Measurements from ENCODE around the gene UBE2V1. TPM values are rescaled to one million over a fixed set of nuclear protein-coding genes. Genes with fewer than 3 reads are reported as not detected.
"Not testable (repeated sequence)": the region's sequence is repeated elsewhere in the genome, so short reads cannot be mapped to it uniquely, and the experiment has no call there.

UBE2V1 gene
- total and polyA plus RNA-seq, 2 experiments from 2014 or later, result 64.0 to 112 TPM

DNA sequence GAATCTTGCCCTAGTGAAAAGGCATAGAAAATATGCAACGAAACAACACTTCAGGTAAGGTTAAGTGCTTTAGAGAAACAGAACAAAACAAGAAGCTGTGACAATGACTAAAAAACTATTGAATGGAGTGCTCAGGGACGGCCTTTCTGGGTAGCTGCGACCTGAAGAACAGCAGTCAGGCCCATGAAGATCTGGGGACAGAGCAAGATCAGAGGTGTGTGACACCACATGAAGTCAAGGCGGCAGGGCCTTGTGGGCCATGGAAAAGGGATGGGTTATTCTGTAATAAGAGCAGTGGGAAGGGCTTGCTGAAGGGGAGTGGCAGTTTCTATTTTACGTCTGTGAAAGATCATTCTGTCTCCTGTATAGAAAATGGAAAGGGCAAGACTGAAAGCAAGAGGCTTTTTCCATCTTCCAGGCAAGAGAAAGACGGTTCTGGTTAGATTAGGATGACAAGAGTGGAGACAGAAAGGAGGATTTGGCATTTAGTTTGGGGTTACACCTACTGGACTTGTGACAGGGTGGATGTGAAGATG lies 5.1 kb downstream of the UBE2V1 start:
- H3K79me2 ChIP-seq, result peaks cover 100% of the 10 kb centered on the region
- H3K4me3 ChIP-seq, result no peak overlapping the region
- no peaks in the 10 kb centered on the region for H3K27me3 ChIP-seq
- H3K36me3 ChIP-seq (replicated peaks; ENCODE audit: insufficient read depth, low read depth), result no peaks in the 10 kb centered on the region
- H3K4me2 ChIP-seq, result peak overlapping the region; percentile 23
- H4K20me1 ChIP-seq (ENCODE audit: insufficient read depth, poor library complexity, severe bottlenecking), result peaks cover 82% of the 10 kb centered on the region
- H3K27ac ChIP-seq, result peak overlapping the region; percentile 56
- H3K4me1 ChIP-seq (ENCODE audit: insufficient read depth), result peaks cover 48% of the 10 kb centered on the region
- TF ChIP-seq EZH2phosphoT487 (IDR thresholded peaks at IDR 0.05; ENCODE audit: low read depth, severe bottlenecking, unreplicated experiment), result no peak
- TF ChIP-seq, protein P1, sequence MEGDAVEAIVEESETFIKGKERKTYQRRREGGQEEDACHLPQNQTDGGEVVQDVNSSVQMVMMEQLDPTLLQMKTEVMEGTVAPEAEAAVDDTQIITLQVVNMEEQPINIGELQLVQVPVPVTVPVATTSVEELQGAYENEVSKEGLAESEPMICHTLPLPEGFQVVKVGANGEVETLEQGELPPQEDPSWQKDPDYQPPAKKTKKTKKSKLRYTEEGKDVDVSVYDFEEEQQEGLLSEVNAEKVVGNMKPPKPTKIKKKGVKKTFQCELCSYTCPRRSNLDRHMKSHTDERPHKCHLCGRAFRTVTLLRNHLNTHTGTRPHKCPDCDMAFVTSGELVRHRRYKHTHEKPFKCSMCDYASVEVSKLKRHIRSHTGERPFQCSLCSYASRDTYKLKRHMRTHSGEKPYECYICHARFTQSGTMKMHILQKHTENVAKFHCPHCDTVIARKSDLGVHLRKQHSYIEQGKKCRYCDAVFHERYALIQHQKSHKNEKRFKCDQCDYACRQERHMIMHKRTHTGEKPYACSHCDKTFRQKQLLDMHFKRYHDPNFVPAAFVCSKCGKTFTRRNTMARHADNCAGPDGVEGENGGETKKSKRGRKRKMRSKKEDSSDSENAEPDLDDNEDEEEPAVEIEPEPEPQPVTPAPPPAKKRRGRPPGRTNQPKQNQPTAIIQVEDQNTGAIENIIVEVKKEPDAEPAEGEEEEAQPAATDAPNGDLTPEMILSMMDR (IDR thresholded peaks at IDR 0.05; ENCODE audit: poor library complexity), result no peak
- TF ChIP-seq EZH2 (IDR thresholded peaks at IDR 0.05; ENCODE audit: borderline replicate concordance), result no peak
- DNase-seq (ENCODE audit: low spot score), result no peak
- H2AFZ ChIP-seq, result no peak overlapping the region
- H3K9me2 ChIP-seq (replicated peaks; ENCODE audit: insufficient read depth), result no peaks in the 10 kb centered on the region
- no peaks in the 10 kb centered on the region for H3K9me3 ChIP-seq (ENCODE audit: low read depth)
- 74% methylated on average over 6 of the region's 6 CpGs for WGBS (ENCODE audit: low lambda C conversion rate, missing lambda C conversion rate)

DNA sequence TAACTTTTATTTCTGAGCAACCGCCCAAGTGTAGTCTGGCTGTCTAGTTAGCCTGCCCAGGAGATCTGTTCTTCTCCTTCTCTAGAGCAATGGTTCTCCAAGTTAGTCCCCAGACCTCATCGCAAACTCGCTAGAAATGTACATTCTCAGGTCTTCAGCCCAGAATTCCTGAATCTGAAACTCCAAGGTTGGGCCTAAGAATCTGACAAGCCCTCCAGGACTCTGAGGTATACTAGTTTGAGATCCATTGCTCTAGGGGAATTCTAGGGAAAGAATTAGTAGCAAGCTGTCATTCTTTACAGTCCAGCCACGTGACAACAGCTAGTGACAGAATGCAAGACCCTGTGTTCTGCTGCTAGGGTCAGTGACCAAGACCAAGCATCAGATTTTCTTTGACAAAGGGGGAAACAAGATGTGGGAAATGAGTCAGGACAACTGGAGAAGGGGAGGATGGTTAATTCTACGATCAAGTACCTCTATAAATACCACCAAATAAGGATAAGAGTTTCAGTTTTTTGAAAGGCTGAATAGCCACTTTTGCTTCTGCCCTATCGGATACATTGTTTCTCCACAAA lies 5.8 kb downstream of the UBE2V1 start:
- Histone ChIP-seq H3K27ac (peak overlapping the region; percentile 49), H3K4me2 (no peak overlapping the region), H3K4me3 (no peak overlapping the region), H3K9me2 (replicated peaks; ENCODE audit: insufficient read depth) (no peaks in the 10 kb centered on the region), H3K27me3 (no peaks in the 10 kb centered on the region), H3K9me3 (ENCODE audit: low read depth) (no peaks in the 10 kb centered on the region), H3K79me2 (peaks cover 100% of the 10 kb centered on the region), H4K20me1 (ENCODE audit: insufficient read depth, poor library complexity, severe bottlenecking) (peaks cover 89% of the 10 kb centered on the region), H3K36me3 (replicated peaks; ENCODE audit: insufficient read depth, low read depth) (no peaks in the 10 kb centered on the region), H2AFZ (no peak overlapping the region), H3K4me1 (ENCODE audit: insufficient read depth) (peaks cover 49% of the 10 kb centered on the region)
- TF ChIP-seq, protein P1 (IDR thresholded peaks at IDR 0.05; ENCODE audit: poor library complexity), result no peak
- no peak for TF ChIP-seq EZH2 (IDR thresholded peaks at IDR 0.05; ENCODE audit: borderline replicate concordance)
- no peak for TF ChIP-seq EZH2phosphoT487 (IDR thresholded peaks at IDR 0.05; ENCODE audit: low read depth, severe bottlenecking, unreplicated experiment)
- DNase-seq (ENCODE audit: low spot score), result no peak
- WGBS (ENCODE audit: low lambda C conversion rate, missing lambda C conversion rate), result 89% methylated on average over 6 of the region's 6 CpGs

DNA sequence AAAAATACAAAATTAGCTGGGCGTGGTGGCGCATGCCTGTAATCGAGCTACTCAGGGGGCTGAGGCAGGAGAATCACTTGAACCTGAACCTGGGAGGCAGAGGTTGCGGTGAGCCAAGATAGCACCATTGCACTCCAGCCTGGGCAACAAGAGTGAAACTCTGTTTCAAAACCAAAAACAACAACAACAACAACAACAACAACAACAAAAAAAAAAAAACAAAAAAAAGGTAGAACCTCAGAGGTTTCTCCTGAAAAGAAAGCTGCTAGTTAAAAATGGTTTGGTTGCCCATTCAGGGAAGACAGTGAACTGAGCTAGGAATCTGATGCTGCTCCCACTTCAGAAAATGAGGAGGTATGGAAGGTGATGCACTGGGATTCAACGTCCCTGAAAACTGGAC lies 6.3 kb downstream of the UBE2V1 start:
- not testable (repeated sequence) for H3K4me2 ChIP-seq; H3K4me3 ChIP-seq; H2AFZ ChIP-seq; H3K27ac ChIP-seq; H3K9me3 ChIP-seq (ENCODE audit: low read depth); DNase-seq (ENCODE audit: low spot score); H3K9me2 ChIP-seq (replicated peaks; ENCODE audit: insufficient read depth); H3K36me3 ChIP-seq (replicated peaks; ENCODE audit: insufficient read depth, low read depth); H3K27me3 ChIP-seq
- Histone ChIP-seq H4K20me1 (ENCODE audit: insufficient read depth, poor library complexity, severe bottlenecking) (peaks cover 90% of the 10 kb centered on the region), H3K4me1 (ENCODE audit: insufficient read depth) (peaks cover 48% of the 10 kb centered on the region), H3K79me2 (peaks cover 100% of the 10 kb centered on the region)
- 89% methylated on average over 5 of the region's 5 CpGs for WGBS (ENCODE audit: low lambda C conversion rate, missing lambda C conversion rate)

DNA sequence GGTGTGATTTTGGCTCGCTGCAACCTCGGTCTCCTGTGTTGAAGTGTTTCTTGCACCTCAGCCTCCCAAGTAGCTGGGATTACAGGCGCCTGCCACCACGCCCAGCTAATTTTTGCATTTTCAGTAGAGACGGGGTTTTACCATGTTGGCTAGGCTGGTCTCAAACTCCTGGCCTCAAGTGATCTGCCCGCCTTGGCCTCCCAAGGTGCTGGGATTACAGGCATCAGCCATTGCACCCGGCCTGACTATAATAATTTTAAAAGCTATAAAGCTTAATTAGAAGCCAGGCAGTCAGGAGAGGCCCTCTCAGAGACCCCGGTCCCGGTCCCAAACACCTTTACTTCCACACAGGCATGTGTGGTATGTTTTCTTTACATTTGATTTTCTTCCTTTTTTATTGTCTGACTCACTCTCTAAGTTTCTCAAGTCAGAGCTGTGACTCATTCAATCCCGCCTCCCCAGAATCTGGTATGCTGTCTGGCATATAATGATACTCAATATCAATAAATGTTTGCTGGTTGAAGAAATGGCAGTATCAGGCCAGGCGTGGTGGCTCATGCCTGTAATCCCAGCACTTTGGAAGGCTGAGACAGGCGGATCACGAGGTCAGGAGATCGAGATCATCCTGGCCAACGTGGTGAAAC lies 9.4 kb downstream of the UBE2V1 start:
- H3K36me3 ChIP-seq (replicated peaks; ENCODE audit: insufficient read depth, low read depth); H2AFZ ChIP-seq; H3K4me3 ChIP-seq; H3K4me2 ChIP-seq; H3K9me3 ChIP-seq (ENCODE audit: low read depth); H3K27me3 ChIP-seq; H3K9me2 ChIP-seq (replicated peaks; ENCODE audit: insufficient read depth): not testable (repeated sequence)
- Histone ChIP-seq H3K4me1 (ENCODE audit: insufficient read depth) (peaks cover 40% of the 10 kb centered on the region), H3K79me2 (peaks cover 100% of the 10 kb centered on the region), H4K20me1 (ENCODE audit: insufficient read depth, poor library complexity, severe bottlenecking) (peaks cover 91% of the 10 kb centered on the region), H3K27ac (peak overlapping the region; percentile 75)
- WGBS (ENCODE audit: low lambda C conversion rate, missing lambda C conversion rate), result 79% methylated on average over 15 of the region's 15 CpGs
- DNase-seq (ENCODE audit: low spot score), result peak; percentile 67

DNA sequence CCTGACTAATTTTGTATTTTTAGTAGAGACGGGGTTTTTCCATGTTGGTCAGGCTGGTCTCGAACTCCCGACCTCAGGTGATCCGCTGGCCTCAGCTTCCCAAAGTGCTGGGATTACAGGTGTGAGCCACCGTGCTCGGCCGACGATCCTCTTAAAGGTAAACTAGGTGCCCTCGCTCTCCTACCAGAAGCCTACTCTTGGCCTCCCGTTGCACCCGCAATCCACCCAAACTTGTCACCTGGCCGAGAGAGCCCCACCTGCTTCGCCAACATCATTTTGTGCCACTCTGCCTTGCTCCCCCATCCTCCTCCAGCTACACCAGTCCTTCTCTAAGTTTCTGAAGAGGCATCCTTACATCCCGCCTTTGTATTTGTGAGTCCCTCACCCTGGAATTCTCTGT lies 10.4 kb downstream of the UBE2V1 start:
- Histone ChIP-seq H3K27ac (peak overlapping the region; percentile 75), H3K79me2 (peaks cover 100% of the 10 kb centered on the region), H3K4me1 (ENCODE audit: insufficient read depth) (peaks cover 36% of the 10 kb centered on the region), H4K20me1 (ENCODE audit: insufficient read depth, poor library complexity, severe bottlenecking) (peaks cover 91% of the 10 kb centered on the region)
- not testable (repeated sequence) for DNase-seq (ENCODE audit: low spot score); H2AFZ ChIP-seq; H3K9me2 ChIP-seq (replicated peaks; ENCODE audit: insufficient read depth); H3K27me3 ChIP-seq; H3K36me3 ChIP-seq (replicated peaks; ENCODE audit: insufficient read depth, low read depth); H3K4me2 ChIP-seq; H3K9me3 ChIP-seq (ENCODE audit: low read depth); H3K4me3 ChIP-seq
- 95% methylated on average over 14 of the region's 14 CpGs for WGBS (ENCODE audit: low lambda C conversion rate, missing lambda C conversion rate)
